CD4-positive, alpha-beta T cell treated with Interleukin-1 beta for 1 hour (primary cell): ENCODE data around the gene SLC29A1.
"Not testable (repeated sequence)": the region's sequence is repeated elsewhere in the genome, so short reads cannot be mapped to it uniquely, and the experiment has no call there.

ENCODE experiments used
- DNase-seq, 2 donors: peaks; one replicate each; pipeline ENCODE4 v3.0.0-alpha.2; 2020 to 2022

The SLC29A1 gene

GRCh38 chr6:44196351-44196750, 27.0 kb upstream of the SLC29A1 start:
- DNase-seq = not testable (repeated sequence)

DNA sequence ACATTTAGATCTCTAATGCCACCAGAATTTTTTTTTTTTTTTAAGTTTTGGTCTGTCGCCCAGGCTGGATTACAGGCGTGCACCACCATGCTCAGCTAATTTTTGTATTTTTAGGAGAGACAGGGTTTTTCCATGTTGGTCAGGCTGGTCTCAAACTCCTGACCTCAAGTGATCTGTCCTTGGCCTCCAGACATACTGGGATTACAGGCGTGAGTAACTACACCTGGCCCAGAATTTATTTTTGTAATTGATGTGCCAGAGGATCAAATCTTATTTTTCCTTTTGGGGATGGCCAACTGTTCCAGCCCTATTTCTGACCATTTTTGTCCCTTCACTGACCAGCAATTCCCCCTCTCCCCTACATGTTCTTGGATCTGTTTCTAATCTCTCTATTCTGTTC, 24.7 kb upstream of the SLC29A1 start:
- DNase-seq = no peak

- DNase-seq = no peak
Observed at GRCh38 chr6:44199883-44200282, 23.5 kb upstream of the SLC29A1 start.

DNA sequence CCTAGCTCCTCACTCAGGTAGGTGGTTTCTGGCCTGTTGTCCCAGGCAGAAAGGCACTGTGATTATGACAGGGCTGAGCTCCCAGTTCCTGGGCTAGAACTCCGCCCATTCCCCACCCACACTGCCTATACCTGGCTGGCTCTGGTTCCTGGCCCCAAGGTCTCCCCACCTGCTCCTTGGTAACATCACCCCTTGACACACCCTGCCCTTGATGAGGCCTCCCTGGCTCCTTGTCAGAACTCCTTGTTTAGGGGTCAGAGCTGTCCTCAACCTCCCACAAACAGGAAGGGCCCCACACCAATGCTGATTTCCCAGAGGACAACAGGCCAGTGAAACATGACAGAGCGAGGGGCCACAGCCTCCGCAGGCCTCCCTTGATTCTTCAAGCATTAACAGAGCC, 22.2 kb upstream of the SLC29A1 start:
- no peak for DNase-seq

GRCh38 chr6:44201638-44202303, 21.6 kb upstream of the SLC29A1 start:
- no peak for DNase-seq

- no peak for DNase-seq
Observed at GRCh38 chr6:44202332-44202971, 20.9 kb upstream of the SLC29A1 start.

- DNase-seq = no peak
Observed at GRCh38 chr6:44202972-44203750, 20.2 kb upstream of the SLC29A1 start.

DNA sequence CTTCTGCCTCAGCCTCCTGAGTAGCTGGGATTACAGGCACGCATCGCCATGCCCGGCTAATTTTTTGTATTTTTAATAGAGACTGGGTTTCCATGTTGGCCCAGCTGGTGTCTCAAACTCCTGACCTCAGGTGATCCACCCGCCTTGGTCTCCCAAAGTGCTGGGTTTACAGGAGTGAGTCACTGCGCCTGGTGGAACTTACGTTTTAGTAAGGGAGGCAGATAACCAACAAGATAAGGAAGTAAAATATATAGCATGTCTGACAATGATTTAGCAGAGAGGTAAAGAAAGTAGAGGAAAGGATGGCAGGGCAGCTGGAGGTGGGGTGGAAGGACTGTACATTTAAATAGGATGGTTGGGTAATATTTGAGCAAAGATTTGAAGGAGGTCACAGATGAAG, 19.4 kb upstream of the SLC29A1 start:
- no peak for DNase-seq

DNA sequence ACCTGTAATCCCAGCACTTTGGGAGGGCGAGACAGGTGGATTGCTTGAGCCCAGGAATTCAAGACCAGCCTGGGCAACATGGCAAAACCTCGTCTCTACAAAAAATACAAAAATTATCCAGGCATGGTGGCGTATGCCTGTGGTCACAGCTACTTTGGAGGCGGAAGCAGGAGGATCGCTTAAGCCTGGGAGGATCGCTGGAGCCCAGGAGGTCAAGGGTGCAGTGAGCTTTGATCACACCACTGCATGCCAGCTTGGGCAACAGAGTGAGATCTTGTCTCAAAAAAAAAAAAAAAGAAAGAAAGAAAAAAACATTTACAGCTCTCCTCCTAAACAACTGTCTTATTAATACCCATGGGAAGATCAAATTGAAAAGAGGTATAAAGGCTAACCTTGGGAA, 15.4 kb upstream of the SLC29A1 start:
- no peak for DNase-seq

GRCh38 chr6:44211284-44211683, 12.1 kb upstream of the SLC29A1 start:
- DNase-seq = no peak

DNA sequence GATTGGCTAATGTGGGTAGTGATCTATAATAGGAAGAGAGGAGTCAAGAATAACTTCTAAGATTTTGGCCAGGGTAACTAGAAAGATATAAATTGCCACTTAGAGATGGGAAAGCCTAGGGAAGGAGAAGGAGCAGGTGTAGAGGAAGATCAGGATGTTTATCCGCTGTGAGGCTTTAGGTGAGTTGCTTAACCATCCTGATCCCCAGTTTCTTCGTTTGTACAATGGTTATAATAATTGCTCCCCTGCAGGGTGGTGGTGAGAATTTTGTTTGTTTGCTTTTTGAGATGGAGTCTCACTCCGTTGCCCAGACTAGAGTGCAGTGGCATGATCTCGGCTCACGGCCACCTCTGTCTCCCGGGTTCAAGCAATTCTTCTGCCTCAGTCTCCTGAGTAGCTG, 9.1 kb upstream of the SLC29A1 start:
- no peak for DNase-seq

DNA sequence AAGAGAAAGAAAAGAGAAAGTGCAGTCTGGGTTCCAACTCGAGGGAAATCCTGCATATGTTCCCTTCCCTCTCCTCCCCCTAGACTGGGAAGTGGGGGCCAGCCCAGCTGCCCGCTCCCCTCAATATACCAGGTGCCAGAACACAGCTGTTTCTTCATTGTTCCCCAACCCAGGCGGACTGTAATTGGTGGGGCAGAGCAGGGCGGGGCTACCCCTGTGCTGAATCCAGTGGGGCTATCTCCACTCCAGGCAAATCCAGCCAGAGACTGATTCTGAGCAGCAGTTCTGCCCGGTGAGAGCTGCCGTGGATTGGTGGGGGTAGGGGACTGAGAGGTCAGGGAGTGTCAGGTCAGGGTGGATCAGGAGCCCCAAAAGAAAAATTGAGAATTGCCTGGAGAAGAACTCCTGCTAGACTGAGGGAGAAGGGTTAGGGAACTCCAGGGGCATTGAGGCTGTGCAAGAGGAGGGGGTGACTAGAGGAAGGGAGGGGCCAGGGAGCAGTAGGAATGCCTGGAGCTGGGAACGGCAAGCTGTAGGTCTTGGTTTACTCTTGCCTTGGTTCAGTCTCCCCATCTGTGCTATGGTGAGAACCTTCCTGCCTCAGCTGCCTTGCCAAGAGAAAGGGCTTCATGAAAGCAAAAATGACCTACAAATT, 6.6 kb upstream of the SLC29A1 start, which contains the start of gene MYMX:
TSS of gene MYMX (plus strand) at position 250 of the 655 bp plus-strand sequence. CDS start 546 bp downstream, outside the sequence.
- DNase-seq = no peak

- DNase-seq = no peak
Observed at GRCh38 chr6:44217332-44218143, 5.9 kb upstream of the SLC29A1 start.

DNA sequence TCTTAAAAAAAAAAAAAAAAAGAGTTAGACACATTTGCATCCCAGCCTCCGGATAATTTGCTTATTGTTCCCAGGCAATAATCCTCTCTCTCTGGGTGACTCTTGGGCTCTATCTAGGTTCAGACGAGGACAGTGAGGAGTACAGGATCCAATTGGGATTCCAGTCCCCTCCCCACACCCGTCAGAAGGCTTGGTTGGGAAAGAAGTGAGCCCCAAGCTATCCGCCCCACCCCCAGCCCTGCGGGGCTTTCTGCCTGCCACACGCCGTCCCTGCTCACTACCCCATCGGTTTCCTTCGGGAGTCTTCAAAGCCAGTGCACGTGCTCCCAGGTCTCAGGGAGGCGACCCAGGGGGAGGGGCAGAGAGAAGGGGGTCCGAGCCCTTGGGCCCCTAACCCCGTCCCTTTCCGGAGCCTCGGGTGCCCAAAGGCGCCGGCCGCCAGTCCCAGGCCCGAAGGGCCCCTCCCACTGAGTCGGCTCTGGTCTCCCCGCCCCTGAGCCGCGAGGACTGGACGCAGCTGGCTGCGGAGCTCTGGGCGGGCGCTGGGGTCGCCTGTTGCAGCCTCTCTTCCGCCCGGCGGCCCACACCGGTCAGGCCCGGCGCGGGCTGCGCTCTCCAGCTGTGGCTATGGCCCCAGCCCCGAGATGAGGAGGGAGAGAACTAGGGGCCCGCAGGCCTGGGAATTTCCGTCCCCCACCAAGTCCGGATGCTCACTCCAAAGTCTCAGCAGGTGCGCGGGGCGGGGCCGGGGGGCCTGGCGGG, 4.2 kb upstream of the SLC29A1 start:
- peak; percentile 17 to 40 for DNase-seq

DNA sequence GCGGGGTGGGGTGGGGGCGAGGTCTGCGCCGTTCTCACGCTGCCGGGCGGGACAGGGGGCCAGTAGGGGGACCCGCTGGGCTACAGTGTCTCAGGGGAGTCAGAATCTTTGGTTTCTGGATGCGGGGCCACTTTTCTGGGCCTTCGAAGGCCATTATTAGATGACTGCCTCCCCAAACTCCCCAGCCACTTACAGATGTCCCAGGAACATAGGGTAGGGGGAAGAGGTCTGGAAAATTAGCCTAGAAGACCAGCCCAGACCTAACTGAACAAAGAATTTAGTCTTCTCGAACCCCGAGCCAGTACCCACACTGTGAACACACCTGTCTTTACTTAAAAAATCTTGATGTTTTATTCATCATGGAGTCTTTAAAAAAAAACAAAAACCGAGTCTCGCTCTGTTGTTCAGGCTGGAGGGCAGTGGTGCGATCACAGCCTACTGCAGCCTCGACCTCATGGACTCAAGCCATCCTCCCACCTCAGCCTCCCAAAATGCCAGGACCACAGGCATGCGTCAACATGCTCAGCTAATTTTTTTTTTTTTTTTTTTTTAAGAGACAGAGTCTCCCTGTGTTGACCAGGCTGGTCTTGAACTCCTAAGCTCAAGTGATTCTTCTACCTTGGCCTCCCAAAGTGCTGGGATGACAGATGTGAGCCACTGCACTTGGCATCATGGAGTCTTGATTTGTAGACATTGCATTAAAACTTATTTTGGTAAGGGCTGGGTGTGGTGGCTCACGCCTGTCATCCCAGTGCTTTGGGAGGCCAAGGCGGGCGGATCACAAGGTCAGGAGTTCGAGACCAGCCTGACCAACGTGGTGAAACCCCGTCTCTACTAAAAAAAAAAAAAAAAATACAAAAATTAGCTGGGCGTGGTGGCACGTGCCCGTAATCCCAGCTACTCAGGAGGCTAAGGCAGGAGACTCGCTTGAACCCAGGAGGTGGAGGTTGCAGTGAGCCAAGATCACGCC, 3.3 kb upstream of the SLC29A1 start:
- no peak for DNase-seq

DNA sequence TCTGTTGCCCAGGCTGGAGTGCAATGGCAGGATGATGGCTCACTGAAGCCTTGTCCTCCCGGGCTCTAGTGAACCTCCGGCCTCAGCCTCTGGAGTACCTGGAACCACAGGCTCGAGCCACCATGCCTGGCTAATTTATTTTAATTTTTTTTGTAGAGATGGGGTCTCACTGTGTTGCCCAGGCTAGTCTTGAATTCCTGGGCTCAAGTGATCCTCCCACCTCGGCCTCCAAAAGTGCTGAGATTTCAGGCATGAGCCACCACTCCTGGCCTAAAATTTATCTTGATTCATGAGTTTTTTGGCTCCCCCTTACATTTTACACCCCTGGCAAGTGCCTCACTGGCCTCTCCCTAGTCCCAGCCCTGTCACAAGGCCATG, 2.5 kb upstream of the SLC29A1 start:
- DNase-seq = no peak

- peak; percentile 80 to 81 for DNase-seq
Observed at GRCh38 chr6:44221291-44221960, 2.0 kb upstream of the SLC29A1 start.

DNA sequence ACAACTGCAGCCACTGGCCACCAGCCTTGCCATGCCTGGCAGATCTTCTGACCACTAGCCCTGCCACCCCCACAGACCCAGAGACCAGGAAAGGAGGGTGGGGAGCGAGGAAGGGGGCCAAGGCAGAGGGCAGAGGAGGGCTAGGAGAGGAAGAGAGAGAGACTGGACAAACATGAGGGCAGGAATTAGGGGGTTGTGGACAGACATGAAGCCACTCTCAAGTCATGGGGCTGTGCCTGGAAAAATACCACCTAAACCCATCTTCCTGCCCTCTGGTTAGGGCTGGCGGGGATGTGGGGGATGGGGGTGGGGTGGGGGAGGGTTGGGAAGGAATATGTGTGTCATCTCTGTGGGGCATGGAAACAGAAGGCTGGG, 1.4 kb upstream of the SLC29A1 start:
- no peak for DNase-seq

DNA sequence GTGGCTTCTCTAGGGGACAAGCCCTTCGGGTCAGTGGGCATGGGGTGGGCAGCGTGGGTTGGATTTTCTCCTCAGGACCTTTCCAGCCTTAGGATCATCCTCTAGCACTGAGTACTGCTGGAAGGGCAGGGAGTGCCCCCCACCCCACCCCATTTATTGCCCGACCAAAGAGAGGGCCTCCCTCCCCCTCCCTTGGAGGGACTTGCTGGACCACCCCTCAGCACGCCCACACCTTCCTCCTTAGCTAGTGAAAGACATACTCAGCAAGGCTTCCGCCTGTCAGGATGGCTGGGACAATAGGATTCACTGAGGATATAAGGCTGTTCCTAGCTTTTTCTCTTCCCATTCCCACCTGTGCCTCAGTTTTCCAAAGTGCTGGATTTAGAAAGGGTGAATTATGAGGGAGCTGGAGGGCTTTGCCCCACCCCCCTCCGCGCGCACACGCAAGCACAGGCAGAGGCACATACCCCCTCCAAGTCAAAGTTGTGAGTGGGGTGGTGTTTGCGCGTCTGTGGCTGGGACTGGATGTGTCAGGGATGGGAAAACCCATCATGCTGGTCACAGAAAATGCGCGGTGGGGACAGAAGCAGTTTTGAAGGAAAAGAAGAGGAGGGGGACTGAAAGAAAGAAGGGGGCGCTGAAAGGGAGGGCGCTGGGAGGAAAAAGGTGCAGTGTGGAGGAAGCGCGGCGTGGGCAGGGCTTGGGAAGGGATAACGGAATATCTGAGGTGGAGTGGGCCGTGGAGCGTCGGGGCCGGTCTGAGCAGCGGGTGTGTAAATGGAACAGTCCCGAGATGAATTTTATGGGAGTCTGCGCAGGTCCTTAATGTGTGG, 693 bp upstream of the SLC29A1 start:
- DNase-seq = no peak
